ENCODE results near the gene TTC16.

- TF ChIP-seq EZH2phosphoT487 (IDR thresholded peaks at IDR 0.05; ENCODE audit: low read depth, severe bottlenecking, unreplicated experiment) (no peak), CTCF (IDR thresholded peaks at IDR 0.05; ENCODE audit: poor library complexity) (no peak)
Measured at GRCh38 chr9:127754099-127755060, 38.5 kb downstream of the TTC16 start.

Measured in hepatocyte (in vitro differentiated cells).